ENCODE measurements around the gene AHRR. TPM values are rescaled to one million over a fixed set of nuclear protein-coding genes. Genes with fewer than 3 reads are reported as not detected.
A peak's percentile ranks its signal among the peaks of the same experiment; 100 is the strongest.
"Not testable (repeated sequence)": the region's sequence is repeated elsewhere in the genome, so short reads cannot be mapped to it uniquely, and the experiment has no call there.

Gene AHRR
- total RNA-seq, 2 donors from 2014 or later, result 0.80 to 4.4 TPM

DNA sequence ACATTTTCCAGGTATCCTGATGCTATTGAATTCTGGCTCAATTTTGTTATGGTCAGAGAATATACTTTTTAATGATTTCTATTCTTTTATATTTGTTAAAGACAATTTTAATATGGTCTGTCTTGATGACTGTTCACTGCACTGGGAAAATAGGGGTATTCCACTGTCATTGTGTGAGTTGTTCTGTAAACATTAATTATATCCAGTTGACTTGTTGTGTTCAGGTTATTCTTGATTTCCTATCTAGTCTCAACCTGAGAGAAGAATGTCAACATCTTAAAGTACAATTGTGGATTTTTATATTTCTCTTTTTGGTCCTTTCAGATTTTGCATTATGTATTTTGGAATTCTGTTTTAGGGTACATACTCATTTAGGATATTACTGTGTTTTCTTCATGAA, 61.6 kb downstream of the AHRR start:
- H3K9me3 ChIP-seq (ENCODE audit: control insufficient read depth, low read length, poor library complexity, severe bottlenecking), result no peaks in the 10 kb centered on the region
- ATAC-seq (no peak), DNase-seq (no peak)
- no peaks in the 10 kb centered on the region for H3K36me3 Mint-ChIP-seq (ENCODE audit: low read depth)
- no peak overlapping the region for H3K4me3 Mint-ChIP-seq
- no peaks in the 10 kb centered on the region for H3K27me3 Mint-ChIP-seq
- no peak overlapping the region for H3K27ac Mint-ChIP-seq
- H3K4me1 Mint-ChIP-seq, result peaks cover 6% of the 10 kb centered on the region

DNA sequence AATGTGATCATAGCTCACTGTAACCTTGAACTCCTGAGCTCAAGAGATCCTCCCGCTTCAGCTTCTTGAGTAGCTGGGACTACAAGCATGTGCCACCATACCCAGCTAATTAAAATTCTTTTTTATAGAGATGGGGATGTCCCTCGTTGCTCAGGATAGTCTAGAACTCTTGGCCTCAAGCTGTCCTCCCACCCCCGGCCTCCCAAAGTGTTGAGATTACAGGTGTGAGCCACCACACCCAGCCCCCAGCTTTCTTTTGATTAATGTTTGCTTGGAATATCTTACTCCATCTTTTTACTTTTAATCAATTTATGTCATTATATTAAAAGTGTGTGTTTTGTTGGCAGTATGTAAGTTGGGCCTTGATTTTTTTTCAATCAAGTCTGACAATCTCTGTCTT, 62.1 kb downstream of the AHRR start:
- no peaks in the 10 kb centered on the region for H3K9me3 ChIP-seq (ENCODE audit: control insufficient read depth, low read length, poor library complexity, severe bottlenecking)
- Mint-ChIP-seq H3K4me3 (no peak overlapping the region), H3K36me3 (ENCODE audit: low read depth) (no peaks in the 10 kb centered on the region), H3K27ac (no peak overlapping the region), H3K27me3 (no peaks in the 10 kb centered on the region), H3K4me1 (peaks cover 6% of the 10 kb centered on the region)
- ATAC-seq, result no peak
- DNase-seq, result no peak

DNA sequence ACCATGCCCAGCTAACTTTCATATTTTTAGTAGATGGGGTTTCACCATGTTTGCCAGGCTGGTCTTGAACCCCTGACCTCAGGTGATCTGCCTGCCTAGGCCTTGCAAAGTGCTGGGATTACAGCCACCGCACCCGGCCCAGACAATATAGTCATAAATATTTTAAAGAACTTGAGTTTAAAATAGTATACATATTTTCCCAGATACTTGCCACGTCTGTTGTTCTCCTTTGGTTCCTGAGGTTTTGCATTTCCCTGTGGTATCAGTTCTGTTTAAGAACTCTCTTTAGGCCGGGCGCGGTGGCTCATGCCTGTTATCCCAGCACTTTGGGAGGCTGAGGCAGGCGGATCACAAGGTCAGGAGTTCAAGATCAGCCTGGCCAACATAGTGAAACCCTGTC, 63.1 kb downstream of the AHRR start:
- DNase-seq, result not testable (repeated sequence)

DNA sequence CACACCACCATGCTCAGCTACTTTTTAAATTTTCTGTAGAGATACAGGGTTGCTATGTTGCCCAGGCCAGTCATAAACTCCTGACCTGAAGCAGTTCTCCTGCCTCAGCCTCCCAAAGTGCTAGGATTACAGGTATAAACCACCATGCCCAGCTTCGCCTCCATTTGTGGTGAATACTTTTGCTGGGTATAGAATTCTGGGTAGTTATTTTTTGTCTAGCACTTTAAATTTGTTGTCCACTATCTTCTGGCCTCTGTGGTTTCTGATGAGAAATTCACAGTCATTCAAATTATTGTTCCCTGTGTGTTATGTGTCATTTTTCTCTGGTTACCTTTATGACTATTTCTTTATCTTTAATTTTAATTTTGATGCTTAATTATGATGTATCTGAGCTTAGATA, 63.8 kb downstream of the AHRR start:
- no peak overlapping the region for H3K27ac Mint-ChIP-seq
- no peaks in the 10 kb centered on the region for H3K9me3 ChIP-seq (ENCODE audit: control insufficient read depth, low read length, poor library complexity, severe bottlenecking)
- H3K36me3 Mint-ChIP-seq (ENCODE audit: low read depth), result no peaks in the 10 kb centered on the region
- DNase-seq (no peak), ATAC-seq (no peak)
- H3K4me1 Mint-ChIP-seq, result no peaks in the 10 kb centered on the region
- H3K27me3 Mint-ChIP-seq, result no peaks in the 10 kb centered on the region
- no peak overlapping the region for H3K4me3 Mint-ChIP-seq

More for the DNA sequence above, 63.1 kb downstream of the AHRR start:
- not testable (repeated sequence) for H3K9me3 ChIP-seq (ENCODE audit: control insufficient read depth, low read length, poor library complexity, severe bottlenecking); H3K27me3 Mint-ChIP-seq; H3K36me3 Mint-ChIP-seq (ENCODE audit: low read depth); H3K4me1 Mint-ChIP-seq; ATAC-seq; H3K4me3 Mint-ChIP-seq; H3K27ac Mint-ChIP-seq

DNA sequence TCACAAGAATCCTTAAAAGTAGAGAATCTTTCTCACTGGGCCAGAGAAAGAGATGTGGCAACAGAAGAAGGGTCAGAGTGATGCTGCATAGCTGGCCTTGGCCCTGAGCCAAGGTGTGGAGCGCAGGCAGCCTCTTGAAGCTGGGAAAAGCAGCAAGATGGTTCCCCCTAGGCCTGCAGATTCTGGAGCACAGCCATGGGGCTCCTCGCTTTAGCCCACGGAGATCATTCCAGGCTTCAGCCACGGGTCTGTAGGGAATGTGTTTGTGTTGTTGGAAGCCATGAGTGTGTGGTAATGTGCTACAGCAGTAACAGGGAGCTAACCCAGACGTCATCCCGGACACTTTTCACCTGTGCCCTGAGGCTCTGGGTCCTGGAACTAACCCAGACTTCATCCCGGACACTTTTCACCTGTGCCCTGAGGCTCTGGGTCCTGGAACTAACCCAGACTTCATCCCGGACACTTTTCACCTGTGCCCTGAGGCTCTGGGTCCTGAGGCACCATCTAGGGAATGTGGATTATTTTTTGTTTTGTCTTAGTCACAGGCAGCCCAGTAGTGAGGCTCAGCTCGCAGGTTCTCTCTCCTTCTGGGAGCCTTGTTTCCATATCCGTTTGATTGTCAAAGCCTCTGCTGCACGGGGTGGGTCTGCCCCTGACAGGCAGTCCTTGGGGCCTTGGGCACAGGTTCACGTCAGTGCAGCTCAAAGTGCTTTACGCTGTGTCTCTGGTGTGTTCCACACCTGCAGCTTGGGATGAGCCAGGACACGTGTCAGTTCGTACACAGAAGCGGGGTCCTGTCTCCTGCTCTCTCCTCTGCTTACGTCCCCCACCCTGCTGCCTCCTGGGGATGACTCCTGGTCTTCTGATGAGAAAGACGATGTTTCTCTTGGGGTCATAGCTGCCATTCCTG, 65.2 kb downstream of the AHRR start:
- H3K27me3 Mint-ChIP-seq, result no peaks in the 10 kb centered on the region
- H3K36me3 Mint-ChIP-seq (ENCODE audit: low read depth), result no peaks in the 10 kb centered on the region
- H3K4me3 Mint-ChIP-seq, result no peak overlapping the region
- no peak for ATAC-seq
- H3K27ac Mint-ChIP-seq, result no peak overlapping the region
- no peaks in the 10 kb centered on the region for H3K9me3 ChIP-seq (ENCODE audit: control insufficient read depth, low read length, poor library complexity, severe bottlenecking)
- DNase-seq, result no peak
- H3K4me1 Mint-ChIP-seq, result peaks cover 4% of the 10 kb centered on the region

DNA sequence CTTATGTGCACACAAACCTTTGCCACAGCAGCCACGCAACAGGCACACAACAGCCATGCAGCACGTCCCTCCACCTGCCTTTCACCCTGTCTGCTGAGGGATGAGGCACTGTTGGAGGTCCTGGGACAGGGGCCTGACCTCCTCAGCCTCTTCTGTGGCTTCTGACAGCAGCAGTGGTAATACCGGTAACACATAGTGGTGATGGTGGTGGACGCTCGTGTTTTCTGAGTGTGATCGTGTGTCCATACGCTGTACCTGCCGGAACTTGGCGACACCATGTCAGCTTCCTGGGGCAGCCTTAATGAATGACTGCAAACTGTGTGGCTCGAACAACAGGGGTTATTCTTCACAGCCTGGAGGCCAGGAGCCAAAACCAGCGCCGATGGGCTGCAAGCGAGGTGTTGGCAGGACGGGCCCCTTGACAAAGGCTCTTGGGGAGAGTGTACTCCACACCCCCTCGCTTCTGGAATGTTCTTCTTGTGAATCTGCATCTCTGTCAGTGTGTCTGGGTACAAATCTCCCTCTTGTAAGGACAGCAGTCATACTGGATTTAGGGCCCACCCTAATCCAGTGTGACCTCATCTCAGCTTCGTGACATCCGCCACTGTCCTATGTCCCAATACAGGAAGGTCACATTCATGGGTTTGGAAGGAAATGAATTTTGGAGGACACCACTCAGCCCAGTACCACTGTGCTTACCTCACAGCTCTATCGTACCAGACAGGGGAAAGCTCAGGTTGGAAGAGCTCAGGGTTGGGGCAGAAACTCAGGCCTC, 66.2 kb downstream of the AHRR start:
- H3K27ac Mint-ChIP-seq, result no peak overlapping the region
- H3K4me3 Mint-ChIP-seq, result no peak overlapping the region
- no peaks in the 10 kb centered on the region for H3K9me3 ChIP-seq (ENCODE audit: control insufficient read depth, low read length, poor library complexity, severe bottlenecking)
- H3K36me3 Mint-ChIP-seq (ENCODE audit: low read depth), result no peaks in the 10 kb centered on the region
- DNase-seq (no peak), ATAC-seq (no peak)
- H3K4me1 Mint-ChIP-seq, result peaks cover 9% of the 10 kb centered on the region
- H3K27me3 Mint-ChIP-seq, result no peaks in the 10 kb centered on the region

DNA sequence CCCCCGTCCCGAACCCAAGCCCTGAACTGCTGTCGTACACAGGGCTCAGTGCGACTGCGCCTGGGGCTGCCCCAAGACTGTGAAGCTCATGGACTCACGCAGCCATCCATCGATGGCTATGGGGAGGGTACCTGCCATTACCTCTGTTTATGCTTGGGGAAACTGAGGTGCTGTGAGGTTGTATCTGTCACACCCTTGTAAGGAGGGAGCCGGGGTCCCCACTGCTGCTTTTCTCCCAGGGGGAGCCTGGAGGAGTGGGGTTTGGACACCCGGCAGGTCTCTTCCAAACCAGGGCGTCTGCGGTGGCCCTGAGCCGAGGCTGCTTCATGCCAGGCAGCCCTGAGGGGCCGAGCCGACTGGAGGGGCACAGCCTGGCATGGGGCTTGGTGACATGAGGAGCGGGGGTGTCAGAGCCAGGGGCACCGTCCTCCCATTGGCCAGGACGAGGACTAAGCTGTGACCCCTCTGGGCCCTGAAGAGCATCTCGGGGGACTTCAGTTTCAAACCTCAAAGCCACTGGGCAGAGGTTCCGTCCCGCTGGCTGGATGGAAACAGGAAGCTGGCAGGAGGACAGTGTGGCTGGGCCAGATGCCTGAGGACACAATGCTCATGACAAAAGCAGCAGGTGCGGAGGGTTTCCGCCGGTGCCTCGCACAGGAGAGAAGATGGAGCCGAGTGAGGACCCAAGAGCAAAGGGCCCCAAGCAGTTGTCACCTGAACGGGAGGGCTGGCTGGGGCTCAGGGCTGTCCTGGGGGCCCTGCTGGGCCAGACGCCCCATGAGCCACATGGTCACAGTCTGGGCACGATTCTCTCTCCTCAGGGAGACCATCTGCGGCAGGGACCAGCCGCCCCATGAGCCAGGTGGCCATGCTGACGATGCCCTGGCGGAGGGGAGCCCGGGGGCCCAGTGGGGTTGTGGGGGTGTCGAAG, 67.0 kb downstream of the AHRR start:
- H3K27me3 Mint-ChIP-seq, result no peaks in the 10 kb centered on the region
- H3K4me3 Mint-ChIP-seq, result no peak overlapping the region
- ATAC-seq (no peak), DNase-seq (no peak)
- no peaks in the 10 kb centered on the region for H3K9me3 ChIP-seq (ENCODE audit: control insufficient read depth, low read length, poor library complexity, severe bottlenecking)
- peaks cover 16% of the 10 kb centered on the region for H3K4me1 Mint-ChIP-seq
- H3K36me3 Mint-ChIP-seq (ENCODE audit: low read depth), result no peaks in the 10 kb centered on the region
- no peak overlapping the region for H3K27ac Mint-ChIP-seq

DNA sequence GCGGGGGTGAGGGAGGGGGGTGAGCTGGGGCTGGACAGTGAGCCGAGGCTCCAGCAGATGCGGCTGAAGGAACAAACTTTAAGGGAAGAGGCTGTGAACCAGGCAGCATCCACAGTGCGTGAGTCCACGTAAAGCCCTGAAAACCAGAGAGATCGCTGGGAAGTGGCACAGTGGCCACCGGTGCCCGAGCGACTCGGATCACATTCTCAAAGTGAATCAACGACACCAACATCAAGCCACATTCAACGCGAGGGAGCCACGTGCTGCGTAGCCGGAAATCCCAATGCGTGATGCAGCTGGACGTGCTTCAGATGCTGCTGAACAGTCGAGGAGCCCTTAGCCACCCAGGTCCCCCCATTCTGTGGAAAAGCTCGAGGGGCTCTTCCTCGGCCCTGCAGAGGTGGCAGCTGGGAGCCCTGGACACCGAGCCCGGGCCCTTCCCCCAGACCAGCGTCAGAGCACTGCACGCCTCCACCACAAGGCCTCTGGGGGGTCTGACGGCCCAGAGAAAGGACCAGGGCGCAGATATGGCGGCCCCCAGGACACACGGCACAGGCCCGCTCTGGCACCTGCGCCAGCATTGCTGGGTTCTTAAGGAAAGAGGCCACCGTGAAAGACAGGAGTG, 67.8 kb downstream of the AHRR start:
- no peak for DNase-seq
- Mint-ChIP-seq H3K4me3 (no peak overlapping the region), H3K27me3 (no peaks in the 10 kb centered on the region), H3K36me3 (ENCODE audit: low read depth) (no peaks in the 10 kb centered on the region), H3K4me1 (peaks cover 18% of the 10 kb centered on the region), H3K27ac (no peak overlapping the region)
- no peak for ATAC-seq
- no peaks in the 10 kb centered on the region for H3K9me3 ChIP-seq (ENCODE audit: control insufficient read depth, low read length, poor library complexity, severe bottlenecking)

DNA sequence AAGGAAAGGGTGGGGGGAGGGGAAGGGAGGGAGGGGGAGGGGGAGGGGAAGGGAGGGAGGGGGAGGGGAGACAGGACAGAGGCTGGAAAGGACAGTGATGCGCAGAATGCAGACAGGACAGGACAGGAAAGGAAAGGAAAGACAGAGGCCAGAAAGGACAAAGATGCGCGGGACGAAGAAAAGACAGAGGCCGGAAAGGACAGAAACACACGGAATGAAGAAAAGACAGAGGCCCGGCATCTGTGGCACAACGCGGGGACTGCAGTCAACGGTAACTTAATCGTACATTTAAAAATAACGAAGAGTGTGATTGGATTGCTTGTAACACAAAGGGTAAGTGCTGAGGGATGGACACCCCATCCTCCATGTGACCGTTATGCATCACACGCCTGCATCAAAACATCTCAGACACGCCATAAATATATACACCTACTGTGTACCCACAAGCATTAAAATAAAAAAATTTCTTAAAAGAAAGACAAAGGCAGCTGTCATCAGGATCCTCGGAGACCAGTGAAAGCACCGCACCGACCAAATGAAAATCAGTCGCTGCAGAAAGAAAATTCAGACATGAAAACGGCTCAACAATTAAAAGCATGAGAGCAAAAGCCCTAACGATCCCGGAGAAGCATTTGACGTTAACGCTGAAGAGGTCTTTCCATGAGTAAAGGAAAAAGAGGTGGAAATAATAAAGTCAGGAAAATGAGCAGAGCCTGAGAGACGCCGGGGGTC, 68.5 kb downstream of the AHRR start:
- no peaks in the 10 kb centered on the region for H3K9me3 ChIP-seq (ENCODE audit: control insufficient read depth, low read length, poor library complexity, severe bottlenecking)
- ATAC-seq, result no peak
- Mint-ChIP-seq H3K4me3 (peak overlapping the region; percentile 76), H3K27me3 (no peaks in the 10 kb centered on the region), H3K36me3 (ENCODE audit: low read depth) (no peaks in the 10 kb centered on the region), H3K27ac (no peak overlapping the region), H3K4me1 (peaks cover 18% of the 10 kb centered on the region)
- DNase-seq, result no peak

DNA sequence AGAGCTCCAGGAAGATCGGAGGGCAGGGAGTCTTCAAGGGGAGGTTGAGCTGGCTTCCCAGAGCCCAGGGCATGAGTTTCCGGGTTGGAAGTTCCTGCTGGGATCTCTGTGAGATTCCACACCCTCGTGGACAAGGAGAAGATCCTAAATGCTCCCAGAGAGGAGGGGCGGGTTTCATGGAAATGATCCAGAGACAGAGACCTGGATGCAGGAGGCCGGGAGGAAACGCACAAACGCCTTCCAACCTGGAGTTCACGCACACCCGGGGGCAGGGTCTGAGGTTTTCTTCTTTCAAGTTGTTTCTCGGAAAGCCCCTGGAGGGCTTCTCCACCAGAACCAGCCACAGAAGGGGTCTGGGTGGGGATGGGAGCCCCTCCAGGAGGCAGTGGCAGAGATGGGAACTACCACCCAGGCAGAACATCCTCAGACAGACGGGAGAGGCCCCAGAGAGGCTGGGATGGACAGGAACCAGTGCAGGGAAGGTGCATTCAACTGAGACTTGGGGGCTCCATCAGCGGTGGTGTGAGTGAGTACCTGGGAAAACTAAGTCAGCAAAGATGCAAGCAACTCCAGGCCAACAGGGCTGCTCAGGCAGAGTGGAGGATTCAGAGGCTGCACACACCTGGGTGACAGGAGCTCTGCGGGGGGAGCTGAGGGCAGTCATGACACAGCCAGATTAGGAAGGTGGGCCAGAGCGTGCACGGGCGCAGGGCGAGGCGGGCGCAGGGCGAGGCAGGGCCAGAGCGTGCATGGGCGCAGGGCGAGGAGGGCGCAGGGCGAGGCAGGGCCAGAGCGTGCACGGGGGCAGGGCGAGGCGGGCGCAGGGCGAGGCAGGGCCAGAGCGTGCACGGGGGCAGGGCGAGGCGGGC, 69.3 kb downstream of the AHRR start:
- DNase-seq (no peak), ATAC-seq (no peak)
- Mint-ChIP-seq H3K27me3 (no peaks in the 10 kb centered on the region), H3K36me3 (ENCODE audit: low read depth) (no peaks in the 10 kb centered on the region), H3K27ac (peak overlapping the region; percentile 29), H3K4me1 (peaks cover 18% of the 10 kb centered on the region), H3K4me3 (peak overlapping the region; percentile 76)
- no peaks in the 10 kb centered on the region for H3K9me3 ChIP-seq (ENCODE audit: control insufficient read depth, low read length, poor library complexity, severe bottlenecking)

DNA sequence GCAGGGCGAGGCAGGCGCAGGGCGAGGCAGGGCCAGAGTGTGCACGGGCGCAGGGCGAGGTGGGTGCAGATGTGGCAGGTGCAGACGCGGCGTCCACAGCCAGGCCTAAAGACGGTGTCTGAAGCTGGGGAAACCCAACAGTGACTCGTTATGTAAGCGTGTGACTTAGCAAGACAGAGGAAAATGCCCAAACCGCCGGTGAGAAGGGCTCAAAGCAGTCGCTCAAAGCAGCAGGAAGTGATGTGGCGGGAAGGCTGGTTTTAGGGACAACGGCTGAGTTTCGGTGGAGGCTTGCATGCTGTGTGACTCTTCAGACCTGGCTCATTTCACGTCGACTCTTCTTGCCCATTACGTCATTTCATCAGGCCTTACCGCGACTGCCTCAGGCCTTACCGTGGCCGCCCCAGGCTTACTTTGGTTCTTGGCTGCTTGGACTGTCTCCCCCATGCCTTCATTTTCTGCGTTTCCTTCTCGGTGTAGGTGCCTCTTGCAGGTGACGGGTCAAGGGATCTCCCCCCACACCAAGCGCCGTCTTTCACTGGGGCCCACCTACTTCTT, 71.0 kb downstream of the AHRR start:
- Mint-ChIP-seq H3K27ac (peak overlapping the region; percentile 91), H3K36me3 (ENCODE audit: low read depth) (no peaks in the 10 kb centered on the region), H3K4me1 (peaks cover 18% of the 10 kb centered on the region), H3K27me3 (no peaks in the 10 kb centered on the region), H3K4me3 (peak overlapping the region; percentile 84)
- ATAC-seq (peak; percentile 91), DNase-seq (peak; percentile 36 to 55 (median 44))
- no peaks in the 10 kb centered on the region for H3K9me3 ChIP-seq (ENCODE audit: control insufficient read depth, low read length, poor library complexity, severe bottlenecking)

All from T-helper 17 cell (primary cell).